HFFc6 (cell line): ENCODE data around the gene ADAMTS10. TPM values are rescaled to one million over a fixed set of nuclear protein-coding genes. Genes with fewer than 3 reads are reported as not detected.
"Not testable (repeated sequence)": the region's sequence is repeated elsewhere in the genome, so short reads cannot be mapped to it uniquely, and the experiment has no call there.

ENCODE experiments used
- DNase-seq: peaks from one replicate; pipeline ENCODE4 v3.0.0-alpha.2; 2018
- H3K27ac Mint-ChIP-seq: 2 replicates; pipeline ENCODE4 v1.8.0; 2020; ENCODE audit warnings: mild to moderate bottlenecking, mixed read lengths
- H3K27me3 Mint-ChIP-seq: 2 replicates; pipeline ENCODE4 v1.8.0; 2021; ENCODE audit warnings: mild to moderate bottlenecking, moderate library complexity, mixed read lengths; ENCODE audit not compliant: insufficient read depth
- H3K36me3 Mint-ChIP-seq: 2 replicates; pipeline ENCODE4 v1.8.0; 2021; ENCODE audit warnings: low read depth, mixed read lengths
- H3K4me1 Mint-ChIP-seq: 2 replicates; pipeline ENCODE4 v1.8.0; 2020; ENCODE audit warnings: low read depth, mixed read lengths
- H3K4me3 Mint-ChIP-seq: 2 replicates; pipeline ENCODE4 v1.8.0; 2020; ENCODE audit warnings: mild to moderate bottlenecking, moderate library complexity, mixed read lengths
- H3K9me3 Mint-ChIP-seq: 2 replicates; pipeline ENCODE4 v1.8.0; 2020; ENCODE audit warnings: mild to moderate bottlenecking, mixed read lengths
- total RNA-seq, 6 experiments: library from RNA; stranded (reverse); fragmentation: NEBNext Ultra II Directional; extraction: Animal tissue kit (Norgen Biotek cat#: 25700); gene quantifications; 2 replicates in 1 of 6; 3 replicates in 5 of 6; pipeline ENCODE4 v1.2.3, GENCODE V29; 2021
- TF ChIP-seq, protein P1 (sequence below): fragments of 200-600 bp; sonication (generic); IDR thresholded peaks from 2 replicates; pipeline ENCODE4 v1.5.0; 2021; ENCODE audit warnings: antibody characterized with exemption, mild to moderate bottlenecking

The ADAMTS10 gene
- total RNA-seq, 6 experiments from 2014 or later: 0.78 to 2.1 (median 1.5) TPM

DNA sequence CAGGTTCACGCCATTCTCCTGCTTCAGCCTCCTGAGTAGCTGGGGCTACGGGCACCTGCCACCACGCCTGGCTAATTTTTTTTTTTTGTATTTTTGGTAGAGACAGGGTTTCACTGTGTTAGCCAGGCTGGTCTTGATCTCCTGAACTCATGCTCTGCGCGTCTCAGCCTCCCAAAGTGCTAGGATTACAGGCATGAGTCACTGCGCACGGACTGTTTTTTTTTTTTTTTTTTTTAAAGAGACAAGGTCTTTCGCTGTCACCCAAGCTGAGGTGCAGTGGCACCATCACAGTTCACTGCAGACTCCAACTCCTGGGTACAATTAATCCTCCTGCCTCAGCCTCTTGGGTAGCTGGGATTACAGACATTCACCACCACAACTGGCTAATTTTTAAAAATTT, 8.2 kb upstream of the ADAMTS10 start:
- TF ChIP-seq, protein P1, sequence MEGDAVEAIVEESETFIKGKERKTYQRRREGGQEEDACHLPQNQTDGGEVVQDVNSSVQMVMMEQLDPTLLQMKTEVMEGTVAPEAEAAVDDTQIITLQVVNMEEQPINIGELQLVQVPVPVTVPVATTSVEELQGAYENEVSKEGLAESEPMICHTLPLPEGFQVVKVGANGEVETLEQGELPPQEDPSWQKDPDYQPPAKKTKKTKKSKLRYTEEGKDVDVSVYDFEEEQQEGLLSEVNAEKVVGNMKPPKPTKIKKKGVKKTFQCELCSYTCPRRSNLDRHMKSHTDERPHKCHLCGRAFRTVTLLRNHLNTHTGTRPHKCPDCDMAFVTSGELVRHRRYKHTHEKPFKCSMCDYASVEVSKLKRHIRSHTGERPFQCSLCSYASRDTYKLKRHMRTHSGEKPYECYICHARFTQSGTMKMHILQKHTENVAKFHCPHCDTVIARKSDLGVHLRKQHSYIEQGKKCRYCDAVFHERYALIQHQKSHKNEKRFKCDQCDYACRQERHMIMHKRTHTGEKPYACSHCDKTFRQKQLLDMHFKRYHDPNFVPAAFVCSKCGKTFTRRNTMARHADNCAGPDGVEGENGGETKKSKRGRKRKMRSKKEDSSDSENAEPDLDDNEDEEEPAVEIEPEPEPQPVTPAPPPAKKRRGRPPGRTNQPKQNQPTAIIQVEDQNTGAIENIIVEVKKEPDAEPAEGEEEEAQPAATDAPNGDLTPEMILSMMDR: no peak
- H3K4me1 Mint-ChIP-seq: peaks cover 10% of the 10 kb centered on the region
- H3K27me3 Mint-ChIP-seq: peaks cover 7% of the 10 kb centered on the region
- H3K27ac Mint-ChIP-seq: no peak overlapping the region
- no peaks in the 10 kb centered on the region; the same call in 1 of the 2 replicates for H3K9me3 Mint-ChIP-seq
- no peak overlapping the region for H3K4me3 Mint-ChIP-seq
- no peak for DNase-seq
- no peaks in the 10 kb centered on the region for H3K36me3 Mint-ChIP-seq

DNA sequence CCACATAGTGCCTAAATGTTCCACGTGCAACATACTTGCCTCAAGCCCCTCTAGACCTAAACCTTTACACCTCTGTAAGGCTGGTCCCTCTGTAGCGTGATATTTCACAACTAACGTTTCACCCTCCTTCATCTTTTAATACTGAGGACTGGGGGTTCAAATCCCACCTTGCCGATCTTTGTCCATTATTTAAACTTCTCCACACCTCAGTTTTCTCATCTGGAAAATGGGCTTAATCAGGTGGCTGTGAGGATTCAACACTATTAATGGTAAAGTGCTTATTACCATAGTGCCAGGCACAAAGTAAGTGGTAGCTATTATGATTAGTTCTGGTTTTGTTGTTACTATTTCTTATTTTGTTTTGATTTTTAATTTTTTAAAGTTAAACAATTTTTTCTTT, 7.5 kb upstream of the ADAMTS10 start:
- Mint-ChIP-seq H3K27ac (no peak overlapping the region), H3K27me3 (peaks cover 7% of the 10 kb centered on the region), H3K36me3 (no peaks in the 10 kb centered on the region), H3K4me1 (peaks cover 10% of the 10 kb centered on the region), H3K9me3 (no peaks in the 10 kb centered on the region; the same call in 1 of the 2 replicates), H3K4me3 (no peak overlapping the region)
- DNase-seq: no peak
- TF ChIP-seq, protein P1: no peak

DNA sequence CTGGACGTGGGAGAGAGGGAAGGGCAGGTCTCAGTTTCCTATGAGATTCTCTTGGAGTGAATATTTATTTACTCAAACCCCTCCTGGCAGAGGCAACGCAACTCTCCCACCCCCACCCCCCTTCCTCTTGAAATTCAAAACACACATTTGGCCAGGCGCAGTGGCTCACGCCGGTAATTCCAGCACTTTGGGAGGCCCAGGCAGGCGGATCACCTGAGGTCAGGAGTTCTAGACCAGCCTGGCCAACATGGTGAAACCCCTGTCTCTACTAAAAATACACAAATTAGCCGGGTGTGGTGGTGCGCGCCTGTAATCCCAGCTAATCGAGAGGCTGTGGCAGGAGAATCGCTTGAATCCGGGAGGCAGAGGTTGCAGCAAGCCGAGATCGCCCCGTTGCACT, 6.8 kb upstream of the ADAMTS10 start:
- H3K27me3 Mint-ChIP-seq, H3K36me3 Mint-ChIP-seq, H3K4me3 Mint-ChIP-seq, DNase-seq, H3K9me3 Mint-ChIP-seq, H3K27ac Mint-ChIP-seq: not testable (repeated sequence)
- H3K4me1 Mint-ChIP-seq: peaks cover 10% of the 10 kb centered on the region

DNA sequence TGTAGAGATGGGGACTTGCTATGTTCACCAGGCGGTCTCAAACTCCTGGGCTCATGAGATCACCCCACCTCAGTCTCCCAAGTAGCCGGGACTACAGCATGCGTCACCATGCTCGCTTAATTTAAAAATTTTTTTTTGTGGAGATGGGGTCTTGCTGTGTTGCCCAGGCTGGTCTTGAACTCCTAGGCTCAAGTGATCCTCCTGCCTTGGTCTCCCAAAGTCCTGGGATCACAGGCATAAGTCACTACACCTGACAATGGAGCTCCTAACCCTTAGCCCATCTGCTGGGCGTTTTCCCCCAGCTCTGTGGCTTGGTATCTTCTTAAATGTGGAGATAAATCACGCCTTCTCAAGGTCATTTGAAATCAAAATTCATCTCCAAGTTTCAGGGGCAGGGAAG, 6.3 kb upstream of the ADAMTS10 start:
- peaks cover 7% of the 10 kb centered on the region for H3K27me3 Mint-ChIP-seq
- no peaks in the 10 kb centered on the region; the same call in 1 of the 2 replicates for H3K9me3 Mint-ChIP-seq
- H3K27ac Mint-ChIP-seq: no peak overlapping the region
- DNase-seq: no peak
- TF ChIP-seq, protein P1: no peak
- H3K4me3 Mint-ChIP-seq: no peak overlapping the region
- H3K4me1 Mint-ChIP-seq: peaks cover 10% of the 10 kb centered on the region
- no peaks in the 10 kb centered on the region for H3K36me3 Mint-ChIP-seq

DNA sequence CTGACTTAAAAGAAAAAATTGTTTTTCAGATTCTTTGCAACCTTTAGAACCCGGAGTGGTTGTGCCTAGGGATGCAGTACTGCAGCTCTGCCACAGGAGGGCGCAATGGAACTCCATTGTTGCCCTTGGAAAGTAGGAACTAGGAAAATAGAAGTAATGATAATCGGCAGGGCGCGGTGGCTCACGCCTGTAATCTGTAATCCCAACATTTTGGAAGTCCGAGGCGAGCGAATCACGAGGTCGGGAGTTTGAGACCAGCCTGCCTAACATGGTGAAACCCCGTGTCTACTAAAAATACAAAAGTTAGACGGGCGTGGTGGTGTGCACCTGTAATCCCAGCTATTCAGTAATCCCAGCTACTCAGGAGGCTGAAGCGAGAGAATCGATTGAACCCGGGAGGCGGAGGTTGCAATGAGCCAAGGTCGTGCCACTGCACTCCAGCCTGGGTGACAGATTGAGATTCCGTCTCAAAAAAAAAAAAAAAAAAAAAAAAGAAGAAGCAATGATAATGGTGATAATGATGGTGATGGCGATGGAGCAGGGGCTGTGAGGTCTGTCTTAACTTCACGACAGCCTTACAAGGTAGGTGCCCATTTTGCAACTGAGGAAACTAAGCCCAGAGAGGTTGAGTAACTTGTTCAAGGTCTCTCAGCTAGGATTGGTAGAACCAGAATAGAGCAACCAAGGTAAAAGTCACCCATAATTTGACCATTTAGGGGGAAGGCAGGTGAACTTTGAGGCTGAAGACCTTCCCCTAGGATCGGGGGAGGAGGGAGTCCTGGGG, 5.5 kb upstream of the ADAMTS10 start:
- no peak overlapping the region for H3K4me3 Mint-ChIP-seq
- H3K4me1 Mint-ChIP-seq: peaks cover 15% of the 10 kb centered on the region
- DNase-seq: peak; percentile 13
- H3K27me3 Mint-ChIP-seq: peaks cover 7% of the 10 kb centered on the region
- no peaks in the 10 kb centered on the region for H3K36me3 Mint-ChIP-seq
- TF ChIP-seq, protein P1: peak; percentile 96
- no peaks in the 10 kb centered on the region; the same call in 1 of the 2 replicates for H3K9me3 Mint-ChIP-seq
- H3K27ac Mint-ChIP-seq: no peak overlapping the region

DNA sequence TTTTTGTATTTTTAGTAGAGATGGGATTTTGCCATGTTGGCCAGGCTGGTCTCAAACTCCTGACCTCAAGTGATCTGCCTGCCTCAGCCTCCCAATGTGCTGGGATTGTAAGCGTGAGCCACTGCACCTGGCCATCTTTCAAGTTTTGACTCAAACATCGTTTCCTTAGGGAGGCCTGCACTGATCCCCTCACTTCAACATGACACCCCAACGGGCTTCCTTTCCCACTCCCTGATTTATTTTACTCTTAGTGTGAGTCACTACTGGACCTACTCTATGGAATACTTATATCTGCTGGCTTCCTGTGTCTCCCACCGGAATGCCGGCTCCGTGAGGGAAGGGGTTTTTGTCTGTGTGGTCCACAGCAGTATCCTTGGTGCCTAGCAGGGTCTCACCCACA, 4.5 kb upstream of the ADAMTS10 start:
- Mint-ChIP-seq H3K27me3 (no peaks in the 10 kb centered on the region; the same call in none of the 2 replicates), H3K4me3 (no peak overlapping the region), H3K36me3 (no peaks in the 10 kb centered on the region), H3K27ac (no peak overlapping the region), H3K4me1 (peaks cover 18% of the 10 kb centered on the region), H3K9me3 (no peaks in the 10 kb centered on the region; the same call in 1 of the 2 replicates)
- no peak for DNase-seq
- TF ChIP-seq, protein P1: no peak
